Fibroblast of pulmonary artery (primary cell): ENCODE measurements around the gene FAM171A2.
A peak's percentile ranks its signal among the peaks of the same experiment; 100 is the strongest.

Source experiments
- DNase-seq: peaks from one replicate; pipeline ENCODE4 v3.0.0-alpha.2; 2010; ENCODE audit warnings: low read depth
- H3K4me3 ChIP-seq: replicated peaks from 2 replicates; pipeline ENCODE4 v1.5.1; 2011; ENCODE audit warnings: low read depth, mild to moderate bottlenecking, control low read depth, low read length, moderate library complexity
- TF ChIP-seq, protein P1 (sequence below): IDR thresholded peaks from 2 replicates; pipeline ENCODE4 v1.5.1; 2011; ENCODE audit warnings: mild to moderate bottlenecking, control low read depth, low read length, inconsistent platforms; ENCODE audit errors: missing control alignments

Gene FAM171A2

GRCh38 chr17:44362949-44363612 lies 572 bp downstream of the FAM171A2 start:
- H3K4me3 ChIP-seq = peak overlapping the region; percentile 71
- TF ChIP-seq, protein P1, sequence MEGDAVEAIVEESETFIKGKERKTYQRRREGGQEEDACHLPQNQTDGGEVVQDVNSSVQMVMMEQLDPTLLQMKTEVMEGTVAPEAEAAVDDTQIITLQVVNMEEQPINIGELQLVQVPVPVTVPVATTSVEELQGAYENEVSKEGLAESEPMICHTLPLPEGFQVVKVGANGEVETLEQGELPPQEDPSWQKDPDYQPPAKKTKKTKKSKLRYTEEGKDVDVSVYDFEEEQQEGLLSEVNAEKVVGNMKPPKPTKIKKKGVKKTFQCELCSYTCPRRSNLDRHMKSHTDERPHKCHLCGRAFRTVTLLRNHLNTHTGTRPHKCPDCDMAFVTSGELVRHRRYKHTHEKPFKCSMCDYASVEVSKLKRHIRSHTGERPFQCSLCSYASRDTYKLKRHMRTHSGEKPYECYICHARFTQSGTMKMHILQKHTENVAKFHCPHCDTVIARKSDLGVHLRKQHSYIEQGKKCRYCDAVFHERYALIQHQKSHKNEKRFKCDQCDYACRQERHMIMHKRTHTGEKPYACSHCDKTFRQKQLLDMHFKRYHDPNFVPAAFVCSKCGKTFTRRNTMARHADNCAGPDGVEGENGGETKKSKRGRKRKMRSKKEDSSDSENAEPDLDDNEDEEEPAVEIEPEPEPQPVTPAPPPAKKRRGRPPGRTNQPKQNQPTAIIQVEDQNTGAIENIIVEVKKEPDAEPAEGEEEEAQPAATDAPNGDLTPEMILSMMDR = no peak
- DNase-seq = no peak

GRCh38 chr17:44362459-44362948 lies 1.1 kb downstream of the FAM171A2 start:
- H3K4me3 ChIP-seq = peak overlapping the region; percentile 71
- DNase-seq = no peak
- TF ChIP-seq, protein P1 = no peak

- H3K4me3 ChIP-seq = no peak overlapping the region
- DNase-seq = no peak
- TF ChIP-seq, protein P1 = no peak
These were observed 2.1 kb downstream of the FAM171A2 start for GRCh38 chr17:44361292-44362260.

DNA sequence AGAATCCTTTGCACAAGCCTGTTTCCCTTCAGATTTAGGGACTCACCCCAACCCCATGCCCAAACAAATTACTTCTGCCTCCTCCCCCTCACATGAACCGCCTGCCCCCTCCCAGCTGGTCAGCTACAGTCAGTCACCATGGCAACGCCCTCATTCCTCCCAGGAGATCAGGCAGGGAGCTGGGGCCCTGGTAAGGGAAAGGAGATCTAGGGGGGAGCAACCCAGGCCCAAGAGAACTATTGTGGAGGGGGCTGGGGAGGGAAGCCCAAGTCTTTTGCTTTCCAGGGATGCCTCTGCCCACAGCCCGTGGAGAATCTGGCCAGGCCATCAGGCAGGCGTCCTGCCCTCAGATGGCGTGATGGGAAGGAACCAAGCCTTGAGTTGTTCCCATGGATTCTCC lies 2.8 kb downstream of the FAM171A2 start:
- no peak overlapping the region for H3K4me3 ChIP-seq
- DNase-seq = peak; percentile 57
- TF ChIP-seq, protein P1 = no peak

DNA sequence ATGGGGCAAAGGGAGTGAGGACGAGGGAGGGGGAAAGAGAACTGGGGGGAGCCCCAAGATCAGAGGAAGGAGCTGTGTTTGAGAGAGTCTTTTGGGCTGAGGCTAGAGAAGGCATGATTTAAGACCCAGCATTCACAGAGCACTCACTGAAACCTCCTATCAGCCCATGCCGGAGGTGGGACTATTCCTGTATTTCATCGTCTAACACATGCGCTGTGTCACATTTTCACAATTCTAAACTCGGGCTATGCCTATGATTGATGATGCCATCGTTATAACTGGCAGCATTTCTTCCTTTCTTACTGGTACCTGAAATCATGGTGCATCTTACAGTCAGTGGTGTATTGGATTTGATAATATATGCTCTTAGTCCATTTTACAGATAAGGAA lies 3.5 kb downstream of the FAM171A2 start:
- no peak overlapping the region for H3K4me3 ChIP-seq
- TF ChIP-seq, protein P1 = no peak
- no peak for DNase-seq

DNA sequence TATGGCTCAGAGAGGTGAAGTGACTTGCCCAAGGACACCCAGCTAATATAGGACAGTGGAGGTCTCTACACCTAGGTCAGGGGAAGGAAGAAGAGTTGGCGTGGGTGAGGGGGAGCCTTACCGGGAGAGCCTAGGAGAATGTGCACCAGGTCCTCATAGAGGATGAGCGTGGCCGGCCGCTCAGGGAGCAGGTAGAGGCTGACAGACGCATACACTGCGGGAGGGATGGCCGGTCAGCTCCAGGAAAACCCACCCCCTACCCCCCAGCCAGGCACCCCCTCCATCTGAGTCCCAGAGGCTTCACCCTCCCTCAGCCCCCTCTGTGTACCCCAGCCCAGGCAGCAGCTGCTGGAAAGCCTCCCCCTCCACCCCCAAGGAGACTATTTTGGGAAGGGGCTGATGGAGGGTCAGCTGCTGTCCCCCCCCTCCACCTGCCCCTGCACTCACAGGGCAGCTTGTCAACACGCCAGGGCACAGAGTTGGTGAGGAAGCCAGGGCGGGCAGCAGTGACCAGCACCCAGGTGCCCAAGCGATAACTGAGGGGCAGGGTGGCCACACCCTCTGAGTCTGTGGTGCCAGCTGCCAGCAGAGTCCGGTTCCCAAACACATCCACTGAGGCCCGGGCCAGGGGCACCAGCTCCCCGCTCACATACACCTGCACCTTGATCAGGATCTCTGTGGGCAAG lies 4.1 kb downstream of the FAM171A2 start:
- TF ChIP-seq, protein P1 = no peak
- no peak overlapping the region for H3K4me3 ChIP-seq
- DNase-seq = no peak
